GM12878 (cell line): Measurements from ENCODE around the gene STKLD1. TPM values are rescaled to one million over a fixed set of nuclear protein-coding genes. Genes with fewer than 3 reads are reported as not detected.

Experiments
- BMI1 ChIP-seq: fragments of 450-650 bp; IDR thresholded peaks from 2 replicates; pipeline ENCODE4 v1.6.1; 2016; ENCODE audit warnings: mild to moderate bottlenecking, moderate library complexity, borderline replicate concordance
- CBX5 ChIP-seq: sonication (generic); IDR thresholded peaks from 2 replicates; pipeline ENCODE4 v1.6.1; 2016; ENCODE audit warnings: low read depth, moderate library complexity, mild to moderate bottlenecking, inconsistent platforms
- CHD2 ChIP-seq: IDR thresholded peaks from 2 replicates; pipeline ENCODE4 v1.6.1; 2011; ENCODE audit warnings: low read depth, low read length, improper control_type of control experiment, borderline replicate concordance
- CREM ChIP-seq: IDR thresholded peaks from 2 replicates; pipeline ENCODE4 v1.6.1; 2014; ENCODE audit warnings: antibody characterized with exemption, low read depth
- CTCF ChIP-seq, 3 experiments: IDR thresholded peaks in 2 of 3; conservative IDR thresholded peaks in 1 of 3; 2 replicates each; pipeline ENCODE4 v1.5.1; 2011; ENCODE audit warnings: low read depth in 3 of 3, low read length in 3 of 3, mild to moderate bottlenecking in 3 of 3, control low read depth in 2 of 3, moderate library complexity in 2 of 3, inconsistent platforms in 1 of 3, mixed read lengths in 1 of 3; ENCODE audit not compliant: control insufficient read depth in 2 of 3, insufficient read depth in 1 of 3; ENCODE audit errors: extremely low read depth in 1 of 3
- ESRRA ChIP-seq: IDR thresholded peaks from 2 replicates; pipeline ENCODE4 v1.6.1; 2012; ENCODE audit warnings: mild to moderate bottlenecking, low read length, improper control_type of control experiment
- FOXM1 ChIP-seq: IDR thresholded peaks from 2 replicates; pipeline ENCODE4 v1.6.1; 2012; ENCODE audit warnings: low read depth, mild to moderate bottlenecking, inconsistent platforms, low read length, moderate library complexity
- GABPA ChIP-seq: IDR thresholded peaks from 2 replicates; pipeline ENCODE4 v1.6.1; 2014; ENCODE audit warnings: antibody characterized with exemption, low read depth, mild to moderate bottlenecking, inconsistent platforms
- HDGF ChIP-seq: fragments of 450-650 bp; IDR thresholded peaks from 2 replicates; pipeline ENCODE4 v1.6.1; 2016; ENCODE audit warnings: antibody characterized with exemption
- LARP7 ChIP-seq: fragments of 450-650 bp; IDR thresholded peaks from 2 replicates; pipeline ENCODE4 v1.6.1; 2017; ENCODE audit warnings: mild to moderate bottlenecking
- MAX ChIP-seq: IDR thresholded peaks from 2 replicates; pipeline ENCODE4 v1.6.1; 2012; ENCODE audit warnings: low read depth, low read length, improper control_type of control experiment
- RCOR1 ChIP-seq: conservative IDR thresholded peaks from 2 replicates; pipeline ENCODE4 v1.6.1; 2012; ENCODE audit warnings: low read depth, low read length, improper control_type of control experiment
- RUNX3 ChIP-seq: IDR thresholded peaks from 2 replicates; pipeline ENCODE4 v1.6.1; 2012; ENCODE audit warnings: low read length, inconsistent platforms
- SIX5 ChIP-seq: IDR thresholded peaks from 2 replicates; pipeline ENCODE4 v1.6.1; 2011; ENCODE audit warnings: mild to moderate bottlenecking, low read depth, low read length, moderate library complexity; ENCODE audit not compliant: severe bottlenecking
- SKIL ChIP-seq: fragments of 450-650 bp; IDR thresholded peaks from 2 replicates; pipeline ENCODE4 v1.6.1; 2017; ENCODE audit warnings: mild to moderate bottlenecking, low read depth, inconsistent platforms; ENCODE audit not compliant: poor library complexity, severe bottlenecking
- SREBF1 ChIP-seq: IDR thresholded peaks from 2 replicates; pipeline ENCODE4 v1.6.1; 2012; ENCODE audit warnings: mild to moderate bottlenecking, low read length
- ZBTB40 ChIP-seq: fragments of 450-650 bp; IDR thresholded peaks from 2 replicates; pipeline ENCODE4 v1.6.1; 2016; ENCODE audit warnings: mild to moderate bottlenecking, moderate library complexity, borderline replicate concordance
- ZNF207 ChIP-seq: fragments of 450-650 bp; IDR thresholded peaks from 2 replicates; pipeline ENCODE4 v1.6.1; 2014; ENCODE audit warnings: antibody characterized with exemption, mild to moderate bottlenecking, borderline replicate concordance
- ZSCAN29 ChIP-seq: fragments of 450-650 bp; IDR thresholded peaks from 2 replicates; pipeline ENCODE4 v1.6.1; 2017; ENCODE audit warnings: mild to moderate bottlenecking, moderate library complexity
- polyA plus RNA-seq, 11 experiments: library from polyadenylated mRNA; depleted of rRNA in 4 of 11; unstranded in 6 of 11; stranded (reverse) in 5 of 11; fragments of >200 nt; fragmentation: Nextera tagmentation in 4 of 11; fragmentation: Illumina TruSeq in 1 of 11; extraction: Ambion mirVana in 4 of 11; extraction: Trizol in 1 of 11; gene quantifications; 1 replicate in 1 of 11; 2 replicates in 10 of 11; pipeline versions ENCODE4 v1.2.1 to v1.2.3, GENCODE V29; 2011 to 2016; ENCODE audit warnings: inconsistent platforms in 2 of 11, missing spikeins in 2 of 11, low read depth in 1 of 11
- total RNA-seq, 4 experiments: library from RNA; depleted of rRNA in 3 of 4; stranded (reverse); fragments of >200 nt in 3 of 4; fragmentation: Illumina TruSeq in 1 of 4; extraction: Trizol in 1 of 4; gene quantifications; 2 replicates each; pipeline versions ENCODE4 v1.2.1 to v1.2.3, GENCODE V29; 2013 to 2021
- TF ChIP-seq, protein P1 (sequence below): fragments of 450-650 bp; IDR thresholded peaks from 2 replicates; pipeline ENCODE4 v1.6.1; 2017; ENCODE audit warnings: low read depth, mild to moderate bottlenecking, moderate library complexity

STKLD1 gene
- total and polyA plus RNA-seq, 10 of the 15 experiments (the other 5 are each of a cell fraction or from before 2014, with no cell fraction given): 0.07 to 0.40 (median 0.29) TPM; not detected in 4

- TF ChIP-seq, protein P1, sequence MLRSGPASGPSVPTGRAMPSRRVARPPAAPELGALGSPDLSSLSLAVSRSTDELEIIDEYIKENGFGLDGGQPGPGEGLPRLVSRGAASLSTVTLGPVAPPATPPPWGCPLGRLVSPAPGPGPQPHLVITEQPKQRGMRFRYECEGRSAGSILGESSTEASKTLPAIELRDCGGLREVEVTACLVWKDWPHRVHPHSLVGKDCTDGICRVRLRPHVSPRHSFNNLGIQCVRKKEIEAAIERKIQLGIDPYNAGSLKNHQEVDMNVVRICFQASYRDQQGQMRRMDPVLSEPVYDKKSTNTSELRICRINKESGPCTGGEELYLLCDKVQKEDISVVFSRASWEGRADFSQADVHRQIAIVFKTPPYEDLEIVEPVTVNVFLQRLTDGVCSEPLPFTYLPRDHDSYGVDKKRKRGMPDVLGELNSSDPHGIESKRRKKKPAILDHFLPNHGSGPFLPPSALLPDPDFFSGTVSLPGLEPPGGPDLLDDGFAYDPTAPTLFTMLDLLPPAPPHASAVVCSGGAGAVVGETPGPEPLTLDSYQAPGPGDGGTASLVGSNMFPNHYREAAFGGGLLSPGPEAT: no peak
- TF ChIP-seq SREBF1 (peak; percentile 21; the same call in 1 of the 2 replicates), CBX5 (no peak), CREM (peak; percentile 21; the same call in 1 of the 2 replicates), MAX (peak; percentile 69; the same call in 1 of the 2 replicates), SKIL (no peak), FOXM1 (no peak), BMI1 (no peak), LARP7 (no peak), ZNF207 (no peak), GABPA (peak; percentile 88), ZBTB40 (peak; percentile 42), ESRRA (no peak), RUNX3 (peak; percentile 13; the same call in 1 of the 2 replicates), CTCF (IDR thresholded peaks at IDR 0.05 in 2 of 3, conservative IDR thresholded peaks at IDR 0.05 in 1 of 3; ENCODE audit: control insufficient read depth in 2 of 3, extremely low read depth in 1 of 3, insufficient read depth in 1 of 3, low read depth in 3 of 3, low read length in 3 of 3) (peak in 2 of 3 experiments; percentile 15 to 20; a peak in 2 of 6 replicates), SIX5 (peak; percentile 46), HDGF (peak; percentile 88), RCOR1 (no peak), CHD2 (0 out of 2 replicates have a peak, but pooled peaks have one; percentile 26), ZSCAN29 (no peak)
Measured at GRCh38 chr9:133356391-133357091, 19.6 kb upstream of the STKLD1 start, which contains the start of the genes SURF1 and SURF2 (continued).
